HCT116 (cell line): ENCODE data around the gene TIPIN.

Experiments used
- CTCF ChIP-seq, 3 experiments: fragments of 200-600 bp in 1 of 3; sonication (generic) in 1 of 3; IDR thresholded peaks in 2 of 3; conservative IDR thresholded peaks in 1 of 3; 2 replicates each; pipeline ENCODE4 v1.5.1; 2012 to 2017; ENCODE audit warnings: low read depth in 2 of 3, low read length in 2 of 3, antibody characterized with exemption in 1 of 3, borderline replicate concordance in 1 of 3, control low read depth in 1 of 3, mild to moderate bottlenecking in 1 of 3, mixed read lengths in 1 of 3, mixed run types in 1 of 3, moderate library complexity in 1 of 3; ENCODE audit not compliant: insufficient read depth in 1 of 3
- EZH2 ChIP-seq: fragments of 200-600 bp; sonication (generic); IDR thresholded peaks from 2 replicates; pipeline ENCODE4 v1.6.1; 2017; ENCODE audit warnings: antibody characterized with exemption, mixed run types
- POLR2A ChIP-seq: IDR thresholded peaks from 2 replicates; pipeline ENCODE4 v1.7.0; 2011; ENCODE audit warnings: borderline replicate concordance; ENCODE audit not compliant: insufficient read depth, insufficient read length; ENCODE audit errors: extremely low read depth
- POLR2AphosphoS5 ChIP-seq: IDR thresholded peaks from 2 replicates; pipeline ENCODE4 v1.6.1; 2011; ENCODE audit warnings: mild to moderate bottlenecking, low read depth, low read length, moderate library complexity
- RAD21 ChIP-seq: IDR thresholded peaks from 2 replicates; pipeline ENCODE4 v1.6.1; 2012; ENCODE audit warnings: low read depth, mild to moderate bottlenecking
- SRF ChIP-seq: IDR thresholded peaks from 2 replicates; pipeline ENCODE4 v1.6.1; 2012; ENCODE audit warnings: low read depth
- TF ChIP-seq, protein P1 (sequence below): IDR thresholded peaks from 2 replicates; pipeline ENCODE4 v1.6.1; 2012

DNA sequence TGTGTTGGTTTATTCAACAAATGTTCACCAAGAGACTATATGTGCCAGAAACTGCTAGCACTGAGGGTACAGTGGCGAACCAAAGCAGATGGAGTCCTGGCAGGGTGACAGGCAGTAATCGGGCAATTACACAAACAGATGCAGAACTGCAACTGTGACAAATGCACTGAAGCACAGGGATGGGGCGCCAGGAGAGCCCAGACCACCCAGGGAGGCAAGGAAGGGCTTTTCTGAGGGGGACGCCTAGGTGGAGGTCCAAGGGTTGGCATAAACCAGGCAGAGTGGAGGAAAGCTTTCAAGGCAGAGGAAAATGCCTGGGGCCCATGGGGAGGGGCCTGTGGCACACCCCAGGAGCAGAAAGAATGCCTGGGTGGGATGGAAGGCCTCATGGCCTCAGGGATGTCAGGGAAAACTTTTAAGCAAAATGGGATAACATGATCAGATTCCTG lies 57.7 kb downstream of the TIPIN start:
- TF ChIP-seq EZH2, result no peak
- TF ChIP-seq, protein P1, sequence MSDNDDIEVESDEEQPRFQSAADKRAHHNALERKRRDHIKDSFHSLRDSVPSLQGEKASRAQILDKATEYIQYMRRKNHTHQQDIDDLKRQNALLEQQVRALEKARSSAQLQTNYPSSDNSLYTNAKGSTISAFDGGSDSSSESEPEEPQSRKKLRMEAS, result no peak
- no peak for TF ChIP-seq POLR2AphosphoS5
- TF ChIP-seq CTCF (IDR thresholded peaks at IDR 0.05 in 2 of 3, conservative IDR thresholded peaks at IDR 0.05 in 1 of 3; ENCODE audit: borderline replicate concordance in 1 of 3, insufficient read depth in 1 of 3, low read depth in 2 of 3, low read length in 2 of 3), result no peak
- no peak for TF ChIP-seq POLR2A
- no peak for TF ChIP-seq SRF
- no peak for TF ChIP-seq RAD21
